Breast epithelium (tissue), 4 donors: Measurements from ENCODE around the gene SQSTM1. TPM values are rescaled to one million over a fixed set of nuclear protein-coding genes. Genes with fewer than 3 reads are reported as not detected.

Source experiments
- DNase-seq, 2 donors: peaks; one replicate each; pipeline ENCODE4 v3.0.0-alpha.2; 2019; ENCODE audit warnings: low spot score in 2 of 2
- H3K27ac ChIP-seq, 2 donors: fragments of 200-600 bp; sonication (generic) in 1 of 2; one replicate each; pipeline ENCODE4 v1.5.1; 2016 to 2019; ENCODE audit warnings: mild to moderate bottlenecking in 1 of 2
- H3K27me3 ChIP-seq, 2 donors: fragments of 200-600 bp; sonication (generic) in 1 of 2; one replicate each; pipeline versions ENCODE4 v1.5.1 to v1.6.0; 2017 to 2019; ENCODE audit warnings: control low read depth in 1 of 2, mild to moderate bottlenecking in 1 of 2
- H3K36me3 ChIP-seq: fragments of 200-600 bp; one replicate; pipeline ENCODE4 v1.5.1; 2019
- H3K4me1 ChIP-seq, 2 donors: fragments of 200-600 bp; sonication (generic); one replicate each; pipeline ENCODE4 v1.5.1; 2016 to 2019; ENCODE audit warnings: control low read depth in 1 of 2
- H3K4me3 ChIP-seq, 3 donors: fragments of 200-600 bp; sonication (generic); 1 replicate in 2 of 3; 2 replicates in 1 of 3; pipeline ENCODE4 v1.5.1; 2016 to 2019; ENCODE audit warnings: mild to moderate bottlenecking in 3 of 3, moderate library complexity in 2 of 3
- H3K9me3 ChIP-seq, 2 donors: fragments of 200-600 bp; sonication (generic) in 1 of 2; one replicate each; pipeline ENCODE4 v1.5.1; 2016 to 2019; ENCODE audit warnings: control low read depth in 1 of 2
- CTCF ChIP-seq, 3 donors: fragments of 450-650 bp; IDR thresholded peaks; one replicate each; pipeline ENCODE4 v1.5.1; 2016 to 2017; ENCODE audit warnings: antibody characterized with exemption in 3 of 3, mild to moderate bottlenecking in 3 of 3, moderate library complexity in 3 of 3
- POLR2A ChIP-seq: fragments of 450-650 bp; IDR thresholded peaks from one replicate; pipeline ENCODE4 v1.6.1; 2016; ENCODE audit warnings: antibody characterized with exemption, mild to moderate bottlenecking, moderate library complexity
- POLR2AphosphoS5 ChIP-seq, 3 donors: sonication (generic); formaldehyde crosslinking; IDR thresholded peaks; one replicate each; pipeline ENCODE4 v1.6.1; 2017; ENCODE audit warnings: antibody characterized with exemption in 3 of 3
- intact Hi-C: fragments of 100-400 bp; cut with DNase I; formaldehyde crosslinking; loops from one replicate; pipeline ENCODE4 v1.15.1; 2023; ENCODE audit warnings: low total_unique reads
- total RNA-seq, 3 donors: library from RNA; depleted of rRNA; stranded (reverse); fragments of >200 nt; gene quantifications; one replicate each; pipeline ENCODE4 v1.1.0, GENCODE V29; 2016

Gene SQSTM1
- total RNA-seq, 3 donors from 2014 or later: 407 to 695 (median 462) TPM

- H3K27me3 ChIP-seq: no peaks in the 10 kb centered on the region
- no peak for DNase-seq
- H3K9me3 ChIP-seq: no peaks in the 10 kb centered on the region
- peaks cover 5% of the 10 kb centered on the region for H3K36me3 ChIP-seq
- H3K27ac ChIP-seq: peak overlapping the region; percentile 90 to 94
- peak overlapping the region; percentile 58 to 90 (median 71) for H3K4me3 ChIP-seq
- peaks cover 3 to 17% of the 10 kb centered on the region in 2 donors for H3K4me1 ChIP-seq
- TF ChIP-seq POLR2A (no peak), POLR2AphosphoS5 (IDR thresholded peaks at IDR 0.05) (no peak), CTCF (IDR thresholded peaks at IDR 0.05) (no peak)
- intact Hi-C loops: no loop called here
These were observed 26.1 kb upstream of the SQSTM1 start for GRCh38 chr5:179794575-179794974.

- Histone ChIP-seq H3K4me1 (peaks cover 3 to 17% of the 10 kb centered on the region in 2 donors), H3K27ac (peak overlapping the region; percentile 90 to 94), H3K4me3 (peak overlapping the region; percentile 58 to 90 (median 71)), H3K9me3 (no peaks in the 10 kb centered on the region), H3K27me3 (no peaks in the 10 kb centered on the region), H3K36me3 (peaks cover 10% of the 10 kb centered on the region)
- TF ChIP-seq CTCF (IDR thresholded peaks at IDR 0.05) (no peak), POLR2A (no peak), POLR2AphosphoS5 (IDR thresholded peaks at IDR 0.05) (no peak)
- no peak for DNase-seq
- intact Hi-C loops: no loop called here
These were observed 25.4 kb upstream of the SQSTM1 start for GRCh38 chr5:179795049-179795862.

- intact Hi-C loops: no loop called here
- Histone ChIP-seq H3K9me3 (no peaks in the 10 kb centered on the region), H3K27ac (peak overlapping the region; percentile 90 to 94), H3K4me3 (peak overlapping the region; percentile 58 to 90 (median 71)), H3K27me3 (no peaks in the 10 kb centered on the region), H3K36me3 (peaks cover 10% of the 10 kb centered on the region), H3K4me1 (peaks cover 3 to 17% of the 10 kb centered on the region in 2 donors)
- peak; percentile 76 for DNase-seq
- TF ChIP-seq CTCF (IDR thresholded peaks at IDR 0.05): peak in 2 of 3 donors; percentile 15 to 75
- peak in 2 of 3 donors; percentile 14 to 33 for TF ChIP-seq POLR2AphosphoS5 (IDR thresholded peaks at IDR 0.05)
- no peak for TF ChIP-seq POLR2A
These were observed 24.6 kb upstream of the SQSTM1 start for GRCh38 chr5:179795863-179796833.

DNA sequence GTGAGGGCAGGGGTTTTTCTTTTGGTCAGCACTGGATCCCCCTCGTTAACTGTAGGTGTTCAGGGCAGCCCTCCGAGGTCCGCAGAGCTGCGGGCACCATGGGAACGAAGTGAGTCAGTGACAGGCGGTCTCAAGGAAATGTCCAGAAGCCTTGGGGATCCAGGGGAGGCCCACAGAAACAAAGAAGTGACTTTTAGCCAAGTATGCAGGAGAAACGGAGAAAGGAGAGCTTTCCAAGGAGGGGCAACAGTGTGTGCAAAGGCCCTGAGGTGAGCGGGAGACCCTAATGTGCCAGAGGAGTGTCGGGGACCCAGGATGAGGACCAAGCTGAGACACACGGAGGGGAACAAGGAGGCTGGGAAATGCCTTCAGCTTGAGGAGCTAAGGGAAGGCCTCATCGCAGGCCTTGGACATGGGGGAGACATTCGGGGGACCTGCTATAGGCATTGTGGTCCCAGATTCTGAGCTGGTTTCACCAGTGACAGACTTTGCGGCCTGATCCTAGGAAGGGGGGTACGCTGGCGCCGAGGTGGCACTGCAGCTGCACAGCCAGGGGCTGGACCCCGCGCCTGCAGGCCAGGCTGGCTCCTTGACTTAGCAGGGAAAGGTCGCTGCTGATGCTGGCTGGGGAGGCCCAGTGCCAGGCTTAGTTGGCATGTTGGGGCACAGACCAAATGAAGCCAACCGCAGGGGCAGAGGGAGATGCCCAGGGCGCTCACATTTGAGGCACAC is 23.7 kb upstream of the SQSTM1 start:
- no peak for DNase-seq
- peaks cover 3 to 17% of the 10 kb centered on the region in 2 donors for H3K4me1 ChIP-seq
- intact Hi-C loops: no loop called here

More for the DNA sequence above, 23.7 kb upstream of the SQSTM1 start:
- H3K36me3 ChIP-seq: peaks cover 10% of the 10 kb centered on the region
- H3K9me3 ChIP-seq: no peaks in the 10 kb centered on the region
- H3K27ac ChIP-seq: peak overlapping the region; percentile 90 to 94
- no peaks in the 10 kb centered on the region for H3K27me3 ChIP-seq
- TF ChIP-seq POLR2AphosphoS5 (IDR thresholded peaks at IDR 0.05) (no peak), CTCF (IDR thresholded peaks at IDR 0.05) (no peak), POLR2A (no peak)
- H3K4me3 ChIP-seq: peak overlapping the region; percentile 58 to 90 (median 71)
